HG03460 (cell line): ENCODE measurements around the gene ORC3.
"Not testable (repeated sequence)": the region's sequence is repeated elsewhere in the genome, so short reads cannot be mapped to it uniquely, and the experiment has no call there.

Experiments
- ATAC-seq: cut with Tn5 transposase; IDR thresholded peaks from one replicate; pipeline ENCODE4 v1.9.1; 2021; ENCODE audit not compliant: unreplicated experiment

The ORC3 gene

DNA sequence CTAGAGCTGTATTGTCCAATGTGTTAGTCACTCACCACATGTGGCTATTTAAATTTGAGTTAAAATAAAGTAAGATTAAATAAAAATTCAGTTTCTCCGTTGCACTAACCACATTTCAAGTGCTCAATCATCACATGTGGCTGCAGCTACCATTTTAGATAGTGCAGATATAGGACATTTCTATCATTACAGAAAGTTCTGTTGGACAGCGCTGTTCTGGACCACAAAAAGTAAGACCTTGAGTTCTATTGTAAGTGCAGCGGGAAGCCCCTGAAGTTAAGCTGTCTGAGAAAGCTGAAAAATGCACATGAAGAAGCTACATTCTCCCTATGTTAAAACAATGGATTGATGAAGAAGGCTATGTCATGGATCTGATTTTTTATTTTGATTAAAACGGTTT lies 1.1 kb downstream of the ORC3 start:
- no peak for ATAC-seq

DNA sequence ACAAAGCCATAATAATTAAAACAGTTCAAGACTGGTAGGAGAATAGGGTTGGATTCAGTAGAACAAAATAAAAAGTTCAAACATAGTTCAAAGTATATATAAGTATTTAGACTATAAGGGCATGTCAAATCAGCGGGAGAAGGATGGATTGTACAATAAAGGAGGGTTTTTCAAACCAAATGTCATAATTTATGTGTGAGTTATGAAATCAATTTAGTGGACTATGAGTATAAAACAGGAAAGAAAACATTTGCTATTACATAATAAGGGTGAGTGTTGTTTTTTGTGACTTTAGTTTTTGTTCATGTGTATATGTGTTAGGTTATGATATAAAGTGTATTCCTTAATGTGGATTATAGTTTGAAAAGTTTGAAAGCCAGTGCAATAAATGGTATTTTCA lies 10.6 kb downstream of the ORC3 start:
- ATAC-seq, result no peak

DNA sequence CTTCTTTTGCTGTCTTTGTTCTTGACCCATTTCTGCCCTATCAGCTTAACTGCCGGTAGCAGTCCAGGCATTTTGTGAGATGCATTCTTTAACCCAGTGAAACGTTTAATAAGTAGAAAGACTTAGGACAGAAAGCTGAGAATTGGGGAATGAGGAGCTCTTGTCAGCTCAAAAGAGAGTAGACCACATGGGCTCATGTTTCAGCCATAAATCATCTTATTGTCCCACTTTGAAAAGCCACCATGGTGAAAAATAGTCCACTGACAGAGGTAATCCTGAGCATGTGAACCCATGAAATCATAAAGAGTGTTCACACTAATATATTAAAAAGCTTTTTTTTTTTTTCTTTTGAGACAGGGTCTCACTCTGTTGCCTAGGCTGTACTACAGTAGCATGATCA lies 16.3 kb downstream of the ORC3 start:
- ATAC-seq, result no peak

GRCh38 chr6:87608802-87609201 lies 18.9 kb downstream of the ORC3 start:
- ATAC-seq, result no peak

GRCh38 chr6:87613018-87613417 lies 23.1 kb downstream of the ORC3 start:
- not testable (repeated sequence) for ATAC-seq

GRCh38 chr6:87617405-87617804 lies 27.5 kb downstream of the ORC3 start:
- no peak for ATAC-seq

DNA sequence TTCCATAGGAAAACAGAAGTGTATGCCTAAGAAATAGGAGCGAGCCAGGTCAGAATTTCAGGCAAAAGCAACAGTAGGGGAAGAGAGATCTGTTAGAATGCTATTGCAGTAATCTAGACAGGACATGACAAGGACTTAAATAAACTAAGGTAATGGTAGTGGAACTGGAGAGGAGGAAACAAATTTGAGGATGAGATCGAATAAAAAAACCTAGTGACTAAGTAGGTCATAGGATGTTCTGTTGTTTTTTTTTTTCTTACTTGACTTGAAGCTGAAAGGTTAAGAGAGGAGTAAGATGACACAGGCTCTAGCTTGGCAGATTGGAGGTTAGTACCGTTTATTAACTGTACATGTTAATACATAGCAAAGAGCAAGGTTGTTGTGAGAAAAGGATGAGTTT lies 28.6 kb downstream of the ORC3 start:
- no peak for ATAC-seq

- no peak for ATAC-seq
These were observed 33.3 kb downstream of the ORC3 start for GRCh38 chr6:87623248-87623647.

DNA sequence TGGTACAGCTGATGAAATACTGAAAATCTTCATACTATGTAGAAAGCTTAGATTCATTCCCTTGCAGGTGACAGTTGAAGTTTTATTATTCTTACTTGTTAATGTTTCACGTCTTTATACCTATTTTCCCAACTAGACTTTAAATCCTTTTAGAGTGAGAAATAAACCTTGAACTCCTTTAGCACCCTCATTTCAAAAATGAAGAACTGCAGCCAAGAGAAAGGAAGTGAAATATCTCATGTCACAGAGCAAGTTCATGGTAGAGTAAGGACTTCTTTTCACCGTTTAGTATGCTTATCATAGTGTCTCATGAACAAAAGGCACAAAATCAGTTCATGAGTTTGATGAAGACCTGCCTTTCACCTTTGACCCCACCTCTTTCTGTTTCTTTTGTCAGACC lies 38.5 kb downstream of the ORC3 start:
- ATAC-seq, result no peak

- no peak for ATAC-seq
These were observed 38.9 kb downstream of the ORC3 start for GRCh38 chr6:87628881-87629280.

DNA sequence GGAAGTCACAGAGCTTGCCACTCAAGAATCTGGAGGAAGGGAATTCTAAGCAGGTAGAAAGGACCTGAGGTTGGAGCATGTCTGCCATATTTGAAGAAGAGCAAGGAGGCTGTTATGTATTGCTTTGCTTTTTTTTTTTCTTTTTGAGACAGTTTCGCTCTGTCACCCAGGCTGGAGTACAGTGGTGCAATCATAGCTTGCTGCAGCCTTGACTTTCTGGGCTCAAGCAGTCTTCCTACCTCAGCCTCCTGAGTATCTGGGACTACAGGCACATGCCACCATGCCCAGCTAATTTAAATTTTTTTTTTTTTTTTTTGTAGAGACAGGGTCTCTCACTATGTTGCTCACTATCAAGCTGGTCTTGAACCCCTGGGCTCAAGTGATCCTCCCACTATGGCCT lies 40.8 kb downstream of the ORC3 start:
- no peak for ATAC-seq

GRCh38 chr6:87633851-87634250 lies 43.9 kb downstream of the ORC3 start:
- no peak for ATAC-seq

DNA sequence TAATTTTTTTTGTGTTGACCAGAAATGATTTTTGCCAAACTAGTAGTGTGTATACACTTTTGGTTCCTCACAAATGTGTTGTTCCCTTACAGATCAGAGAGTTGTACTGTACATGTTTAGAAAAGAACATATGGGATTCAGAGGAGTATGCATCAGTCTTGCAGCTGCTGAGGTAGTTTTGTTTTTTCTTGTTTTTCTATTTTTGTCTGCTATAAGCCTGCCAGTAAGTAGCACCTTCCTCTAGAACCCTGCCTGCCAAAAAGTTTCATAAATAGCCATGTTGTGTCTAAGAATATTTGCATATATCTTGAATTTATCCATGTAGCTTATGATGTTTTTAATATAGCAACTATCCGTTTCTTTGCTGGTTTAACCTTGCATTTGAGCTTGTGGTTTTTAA lies 46.4 kb downstream of the ORC3 start:
- no peak for ATAC-seq

DNA sequence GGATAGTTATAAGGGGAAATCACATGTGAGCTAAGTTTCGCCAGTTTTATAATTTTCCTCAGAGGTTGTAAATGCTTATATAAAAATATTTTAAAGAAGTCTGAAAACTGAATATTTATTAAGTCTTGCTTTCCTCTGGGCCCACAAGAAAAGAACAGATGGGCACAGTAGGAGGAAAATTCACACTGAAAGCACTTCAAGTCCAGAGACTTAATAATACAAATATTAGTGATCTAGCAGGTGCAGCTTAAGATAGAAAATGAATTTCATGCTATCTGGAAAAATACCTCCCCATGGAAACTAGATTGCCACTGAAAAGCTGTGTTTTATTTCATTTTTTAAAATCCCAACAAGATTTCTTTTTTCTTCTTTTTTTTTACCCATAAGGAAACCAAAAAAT lies 47.2 kb downstream of the ORC3 start:
- no peak for ATAC-seq

DNA sequence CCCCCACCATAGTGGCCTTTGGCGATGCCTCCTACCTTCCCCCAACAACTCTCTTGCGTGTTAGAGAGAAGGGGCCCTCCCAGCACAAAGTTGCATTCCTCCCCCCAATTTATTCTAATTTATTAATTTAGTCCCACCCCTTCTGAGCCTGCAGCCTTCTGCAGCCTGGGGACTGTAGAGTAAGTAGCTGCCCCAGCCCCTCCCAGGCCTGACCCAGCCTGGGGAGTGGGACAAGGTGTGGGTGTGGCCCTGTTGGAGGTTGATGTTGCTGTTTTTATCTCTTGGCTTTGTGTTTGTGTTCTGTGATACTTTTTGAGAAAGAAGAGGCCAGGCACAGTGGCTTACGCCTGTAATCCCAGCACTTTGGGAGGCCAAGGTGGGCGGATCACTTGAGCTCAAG lies 49.4 kb downstream of the ORC3 start:
- ATAC-seq, result no peak

- no peak for ATAC-seq
These were observed 51.2 kb downstream of the ORC3 start for GRCh38 chr6:87641065-87641692.

- peak; percentile 65 for ATAC-seq
These were observed 55.1 kb downstream of the ORC3 start for GRCh38 chr6:87645080-87645479.

GRCh38 chr6:87653074-87653962 lies 63.4 kb downstream of the ORC3 start:
- ATAC-seq, result no peak

DNA sequence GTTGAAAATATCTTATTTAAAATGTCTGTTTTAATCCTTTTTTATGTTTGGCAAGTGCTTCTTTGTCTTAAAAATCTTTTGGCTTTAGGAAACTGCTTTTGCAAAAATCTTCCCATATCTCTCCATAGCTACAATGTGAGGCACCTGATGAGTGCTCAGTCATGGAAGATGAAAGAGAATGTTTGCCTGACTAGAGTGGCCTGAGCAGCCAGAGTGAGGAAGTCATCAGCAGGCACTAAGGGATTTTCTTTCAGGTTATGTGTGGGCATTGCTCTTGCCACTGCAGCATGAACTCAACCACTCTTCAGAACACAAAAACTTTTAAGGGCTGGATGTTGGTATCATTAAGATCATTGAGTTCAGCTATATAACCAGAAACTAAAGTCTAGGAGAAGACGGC lies 64.2 kb downstream of the ORC3 start:
- ATAC-seq, result no peak

GRCh38 chr6:87654875-87655454 lies 65.0 kb downstream of the ORC3 start:
- ATAC-seq, result no peak

- ATAC-seq, result no peak
These were observed 65.9 kb downstream of the ORC3 start for GRCh38 chr6:87655824-87656223.

GRCh38 chr6:87656857-87657256 lies 66.9 kb downstream of the ORC3 start:
- peak; percentile 77 for ATAC-seq
